ENCODE measurements around the gene ADD1.

DNA sequence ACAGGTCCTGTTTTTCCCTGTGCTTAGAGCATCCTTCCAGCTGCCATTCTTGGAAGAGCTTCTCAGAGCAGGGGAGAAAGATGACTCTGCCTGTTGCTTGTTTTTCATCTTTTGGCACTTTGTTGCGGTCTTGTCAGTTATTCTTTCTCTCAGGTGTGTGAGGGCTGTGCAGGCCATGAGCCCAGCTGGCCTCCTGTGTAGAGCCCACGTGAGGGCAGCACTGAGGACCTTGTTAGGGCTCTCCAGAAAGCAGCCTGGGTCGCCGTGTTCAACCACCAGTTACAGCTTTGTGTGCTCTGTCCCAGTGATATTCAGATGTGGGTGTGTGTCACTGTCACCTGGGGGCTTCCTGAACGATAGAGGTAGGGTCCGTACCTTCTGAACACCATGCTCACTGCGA is 66.8 kb downstream of the ADD1 start:
- TF ChIP-seq, protein P1, sequence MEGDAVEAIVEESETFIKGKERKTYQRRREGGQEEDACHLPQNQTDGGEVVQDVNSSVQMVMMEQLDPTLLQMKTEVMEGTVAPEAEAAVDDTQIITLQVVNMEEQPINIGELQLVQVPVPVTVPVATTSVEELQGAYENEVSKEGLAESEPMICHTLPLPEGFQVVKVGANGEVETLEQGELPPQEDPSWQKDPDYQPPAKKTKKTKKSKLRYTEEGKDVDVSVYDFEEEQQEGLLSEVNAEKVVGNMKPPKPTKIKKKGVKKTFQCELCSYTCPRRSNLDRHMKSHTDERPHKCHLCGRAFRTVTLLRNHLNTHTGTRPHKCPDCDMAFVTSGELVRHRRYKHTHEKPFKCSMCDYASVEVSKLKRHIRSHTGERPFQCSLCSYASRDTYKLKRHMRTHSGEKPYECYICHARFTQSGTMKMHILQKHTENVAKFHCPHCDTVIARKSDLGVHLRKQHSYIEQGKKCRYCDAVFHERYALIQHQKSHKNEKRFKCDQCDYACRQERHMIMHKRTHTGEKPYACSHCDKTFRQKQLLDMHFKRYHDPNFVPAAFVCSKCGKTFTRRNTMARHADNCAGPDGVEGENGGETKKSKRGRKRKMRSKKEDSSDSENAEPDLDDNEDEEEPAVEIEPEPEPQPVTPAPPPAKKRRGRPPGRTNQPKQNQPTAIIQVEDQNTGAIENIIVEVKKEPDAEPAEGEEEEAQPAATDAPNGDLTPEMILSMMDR (IDR thresholded peaks at IDR 0.05): no peak
- no peak for TF ChIP-seq POLR2A (IDR thresholded peaks at IDR 0.05)

Data from right lobe of liver (tissue), 4 donors.